H1 (cell line): ENCODE data around the gene MPP2. TPM values are rescaled to one million over a fixed set of nuclear protein-coding genes. Genes with fewer than 3 reads are reported as not detected.

Experiments used
- CTCF ChIA-PET: fragments of 300-600 bp; sonication (Branson Sonifier 250); formaldehyde crosslinking; loops from one replicate; lab custom pipeline; 2021; ENCODE audit not compliant: partially characterized antibody; lab: Charles Lee
- POLR2A ChIA-PET: fragments of 300-600 bp; sonication (Branson Sonifier 250); formaldehyde crosslinking; loops from one replicate; lab custom pipeline; 2021; ENCODE audit warnings: inconsistent platforms; ENCODE audit not compliant: partially characterized antibody; lab: Charles Lee
- DNase-seq, 2 experiments: peaks; one replicate each; pipeline versions ENCODE4 v3.0.0 to v3.0.0-alpha.2; 2010 to 2022; ENCODE audit warnings: low spot score in 2 of 2, low read depth in 1 of 2, mixed read lengths in 1 of 2
- FAIRE-seq: peaks from 2 replicates; lab custom pipeline; 2011; peaks lifted over from hg19 to GRCh38; lab: Jason Lieb, UNC
- H2AFZ ChIP-seq: 2 replicates; pipeline ENCODE4 v1.8.1; 2012; ENCODE audit warnings: low read length, inconsistent platforms
- H2AK5ac ChIP-seq: 2 replicates; pipeline ENCODE4 v1.6.1; 2013; ENCODE audit warnings: low read depth, low read length
- H2BK120ac ChIP-seq: replicated peaks from 2 replicates; pipeline ENCODE3; 2013; ENCODE audit warnings: low read depth, low read length, inconsistent platforms
- H2BK12ac ChIP-seq: 2 replicates; pipeline ENCODE4 v1.6.1; 2013; ENCODE audit warnings: low read depth, low read length
- H2BK15ac ChIP-seq: 2 replicates; pipeline ENCODE4 v1.6.1; 2013; ENCODE audit warnings: low read length
- H2BK20ac ChIP-seq: 2 replicates; pipeline ENCODE4 v1.6.1; 2013; ENCODE audit warnings: low read length
- H2BK5ac ChIP-seq: 2 replicates; pipeline ENCODE4 v1.6.1; 2013; ENCODE audit warnings: low read depth, low read length
- H3K14ac ChIP-seq: 2 replicates; pipeline ENCODE4 v1.6.1; 2013; ENCODE audit warnings: inconsistent platforms; ENCODE audit not compliant: insufficient read length
- H3K18ac ChIP-seq: 2 replicates; pipeline ENCODE4 v1.6.1; 2013; ENCODE audit warnings: low read length; ENCODE audit errors: extremely low read depth
- H3K23ac ChIP-seq: 2 replicates; pipeline ENCODE4 v1.6.1; 2013; ENCODE audit warnings: inconsistent platforms; ENCODE audit not compliant: insufficient read length
- H3K23me2 ChIP-seq: 2 replicates; pipeline ENCODE4 v1.6.1; 2013; ENCODE audit warnings: low read depth, low read length
- H3K27ac ChIP-seq: 2 replicates; pipeline ENCODE4 v1.6.1; 2011; ENCODE audit warnings: low read depth, low read length, inconsistent platforms
- H3K27me3 ChIP-seq, 4 experiments: replicated peaks in 1 of 4; 1 replicate in 1 of 4; 2 replicates in 3 of 4; pipeline versions ENCODE4 v1.6.1 to v1.8.1; 2011 to 2013; ENCODE audit warnings: low read length in 3 of 4, mild to moderate bottlenecking in 3 of 4, inconsistent platforms in 2 of 4, mixed read lengths in 2 of 4, moderate library complexity in 1 of 4; ENCODE audit not compliant: control insufficient read depth in 3 of 4, insufficient read depth in 3 of 4; ENCODE audit errors: extremely low read depth in 1 of 4
- H3K36me3 ChIP-seq, 4 experiments: 2 replicates each; pipeline versions ENCODE4 v1.6.1 to v1.8.1; 2011 to 2013; ENCODE audit warnings: mild to moderate bottlenecking in 4 of 4, low read length in 3 of 4, moderate library complexity in 2 of 4, control low read depth in 1 of 4, inconsistent platforms in 1 of 4; ENCODE audit not compliant: insufficient read depth in 4 of 4, control insufficient read depth in 2 of 4
- H3K4ac ChIP-seq: replicated peaks from 2 replicates; pipeline ENCODE3; 2013; ENCODE audit warnings: low read length, low read depth, mixed read lengths, inconsistent platforms; ENCODE audit not compliant: insufficient read length
- H3K4me1 ChIP-seq, 4 experiments: replicated peaks in 1 of 4; 1 replicate in 1 of 4; 2 replicates in 3 of 4; pipeline versions ENCODE4 v1.6.1 to v1.8.1; 2011 to 2013; ENCODE audit warnings: low read length in 3 of 4, inconsistent platforms in 2 of 4, mixed read lengths in 1 of 4; ENCODE audit not compliant: insufficient read depth in 4 of 4, control insufficient read depth in 3 of 4
- H3K4me2 ChIP-seq, 2 experiments: 2 replicates each; pipeline versions ENCODE4 v1.6.1 to v1.8.1; 2011 to 2013; ENCODE audit warnings: low read depth in 2 of 2, low read length in 2 of 2, control low read depth in 1 of 2, inconsistent platforms in 1 of 2, mild to moderate bottlenecking in 1 of 2; ENCODE audit not compliant: insufficient read depth in 1 of 2
- H3K4me3 ChIP-seq, 4 experiments: fragments of 200-600, 300-600 bp in 1 of 4; sonication (generic), shearing (Covaris generic), sonication (Bioruptor Twin) in 1 of 4; 2 replicates each; pipeline versions ENCODE4 v1.5.1 to v1.8.1; 2011 to 2016; ENCODE audit warnings: low read length in 4 of 4, low read depth in 3 of 4, control low read depth in 2 of 4, inconsistent platforms in 2 of 4, mild to moderate bottlenecking in 2 of 4, mixed read lengths in 1 of 4, moderate library complexity in 1 of 4; ENCODE audit not compliant: insufficient read depth in 2 of 4; ENCODE audit errors: extremely low read depth in 1 of 4
- H3K56ac ChIP-seq: replicated peaks from 2 replicates; pipeline ENCODE3; 2013; ENCODE audit warnings: low read depth, mild to moderate bottlenecking, mixed read lengths, low read length, inconsistent platforms; ENCODE audit not compliant: insufficient read length
- H3K79me1 ChIP-seq: 2 replicates; pipeline ENCODE4 v1.6.1; 2013; ENCODE audit warnings: low read depth, low read length, control low read depth
- H3K79me2 ChIP-seq, 2 experiments: 2 replicates each; pipeline versions ENCODE4 v1.6.1 to v1.8.1; 2012 to 2013; ENCODE audit warnings: low read length in 2 of 2, mild to moderate bottlenecking in 2 of 2, inconsistent platforms in 1 of 2; ENCODE audit not compliant: insufficient read depth in 2 of 2, control insufficient read depth in 1 of 2
- H3K9ac ChIP-seq, 4 experiments: replicated peaks in 1 of 4; 1 replicate in 1 of 4; 2 replicates in 3 of 4; pipeline versions ENCODE4 v1.6.1 to v1.8.1; 2011 to 2013; ENCODE audit warnings: low read depth in 3 of 4, low read length in 3 of 4, control low read depth in 2 of 4, mild to moderate bottlenecking in 2 of 4, moderate library complexity in 2 of 4, inconsistent platforms in 1 of 4; ENCODE audit errors: extremely low read depth in 1 of 4
- H3K9me3 ChIP-seq, 2 experiments: 2 replicates each; pipeline versions ENCODE4 v1.6.1 to v1.8.1; 2012 to 2013; ENCODE audit warnings: mild to moderate bottlenecking in 2 of 2, moderate library complexity in 2 of 2, control low read depth in 1 of 2, inconsistent platforms in 1 of 2, low read depth in 1 of 2, low read length in 1 of 2, mixed read lengths in 1 of 2; ENCODE audit not compliant: insufficient read depth in 2 of 2
- H4K20me1 ChIP-seq, 2 experiments: replicated peaks in 1 of 2; 2 replicates each; pipeline versions ENCODE3 to v1.8.1; 2011 to 2013; ENCODE audit warnings: inconsistent platforms in 2 of 2, low read length in 2 of 2, mild to moderate bottlenecking in 1 of 2; ENCODE audit not compliant: insufficient read depth in 2 of 2, control insufficient read depth in 1 of 2
- H4K5ac ChIP-seq: 2 replicates; pipeline ENCODE4 v1.6.1; 2013; ENCODE audit warnings: low read length, low read depth, mixed read lengths, inconsistent platforms; ENCODE audit not compliant: insufficient read length
- H4K8ac ChIP-seq: 2 replicates; pipeline ENCODE4 v1.8.0; 2013; ENCODE audit warnings: mild to moderate bottlenecking, moderate library complexity, low read length, inconsistent platforms; ENCODE audit not compliant: insufficient read depth; ENCODE audit errors: extremely low read depth
- H4K91ac ChIP-seq: replicated peaks from 2 replicates; pipeline ENCODE3; 2013; ENCODE audit warnings: low read length, mixed read lengths, inconsistent platforms; ENCODE audit not compliant: insufficient read length
- CTCF ChIP-seq, 3 experiments: IDR thresholded peaks; 1 replicate in 2 of 3; 2 replicates in 1 of 3; pipeline versions ENCODE4 v1.5.1 to v1.6.1; 2011; ENCODE audit warnings: low read length in 3 of 3, mild to moderate bottlenecking in 3 of 3, inconsistent platforms in 2 of 3, low read depth in 1 of 3, moderate library complexity in 1 of 3; ENCODE audit not compliant: insufficient read depth in 1 of 3; ENCODE audit errors: control extremely low read depth in 1 of 3
- RAD21 ChIP-seq, 2 experiments: IDR thresholded peaks in 1 of 2; conservative IDR thresholded peaks in 1 of 2; 2 replicates each; pipeline ENCODE4 v1.6.1; 2011; ENCODE audit warnings: low read depth in 2 of 2, low read length in 2 of 2, improper control_type of control experiment in 1 of 2, inconsistent platforms in 1 of 2, mild to moderate bottlenecking in 1 of 2, moderate library complexity in 1 of 2
- SP2 ChIP-seq: IDR thresholded peaks from 2 replicates; pipeline ENCODE4 v1.6.1; 2012; ENCODE audit warnings: mild to moderate bottlenecking, low read length, inconsistent platforms
- WGBS, 2 experiments: shearing (Covaris generic) in 1 of 2; methylation state at CpG; one replicate each; pipeline versions ENCODE4 v1.1.6 to v1.1.7; 2013 to 2015; ENCODE audit warnings: low lambda C conversion rate in 2 of 2, mixed read lengths in 2 of 2, inconsistent platforms in 1 of 2, low coverage in 1 of 2, missing lambda C conversion rate in 1 of 2; ENCODE audit not compliant: insufficient replicate concordance in 2 of 2, insufficient coverage in 1 of 2, insufficient read length in 1 of 2; ENCODE audit errors: extremely low coverage in 1 of 2, missing lambda C conversion rate in 1 of 2; 5-methylcytosine and 5-hydroxymethylcytosine counted together
- polyA plus RNA-seq, 7 experiments: library from polyadenylated mRNA; depleted of rRNA in 3 of 7; stranded (reverse) in 5 of 7; unstranded in 2 of 7; fragments of >200 nt in 5 of 7; fragments of 200-250 nt in 2 of 7; gene quantifications; 1 replicate in 5 of 7; 2 replicates in 1 of 7; 4 replicates in 1 of 7; pipeline versions ENCODE4 v1.2.1 to v1.2.3, GENCODE V29; 2011 to 2013; ENCODE audit warnings: missing spikeins in 2 of 7, mixed read lengths in 2 of 7
- total RNA-seq: library from RNA; stranded (reverse); fragmentation: NEBNext Ultra II Directional; extraction: Animal tissue kit (Norgen Biotek cat#: 25700); gene quantifications from 2 replicates; pipeline ENCODE4 v1.2.1, GENCODE V29; 2021

MPP2 gene
- total and polyA plus RNA-seq, 2 of the 8 experiments (the other 6 are each of a cell fraction or from before 2014, with no cell fraction given): 30.9 to 34.1 TPM

- no peaks in the 10 kb centered on the region for H3K79me2 ChIP-seq
- no peaks in the 10 kb centered on the region for H3K9me3 ChIP-seq
- no peak overlapping the region for H3K4me2 ChIP-seq
- peak overlapping the region; percentile 17 for H4K91ac ChIP-seq
- H2AFZ ChIP-seq: no peak overlapping the region
- no peaks in the 10 kb centered on the region for H4K20me1 ChIP-seq
- no peak overlapping the region for H4K5ac ChIP-seq
- no peak overlapping the region for H3K27ac ChIP-seq
- TF ChIP-seq RAD21 (IDR thresholded peaks at IDR 0.05 in 1 of 2, conservative IDR thresholded peaks at IDR 0.05 in 1 of 2; ENCODE audit: low read depth in 2 of 2, low read length in 2 of 2) (peak; percentile 59 to 74), SP2 (no peak), CTCF (IDR thresholded peaks at IDR 0.05; ENCODE audit: control extremely low read depth in 1 of 3, insufficient read depth in 1 of 3, low read depth in 1 of 3, low read length in 3 of 3) (peak; percentile 72 to 83 (median 75))
- TF ChIP-seq, all 59 proteins: peak for 2
- WGBS, 2 experiments: 63% methylated on average over 7 of the region's 7 CpGs; no CpG with 5 or more reads in 1 of the 2 experiments
- DNase-seq (peak in 1 of 2 experiments; percentile 83), FAIRE-seq (no peak)
- H2BK5ac ChIP-seq: no peak overlapping the region
- H3K27me3 ChIP-seq: peaks cover 1 to 29% (median 21%) of the 10 kb centered on the region in 4 experiments
- POLR2A ChIA-PET: interaction anchor here (1.0 to 1.3 kb wide), 2 partner anchors 17 to 67 kb away, joined by 3 read pairs; no protein-coding TSS in a partner anchor
- H3K4me3 ChIP-seq: no peak overlapping the region
- H2BK15ac ChIP-seq: peak overlapping the region; percentile 81; the same call in 1 of the 2 replicates
- peak overlapping the region; percentile 72; the same call in 1 of the 2 replicates for H2BK20ac ChIP-seq
- H4K8ac ChIP-seq: peak overlapping the region; percentile 51; the same call in 1 of the 2 replicates
- peaks cover 0 to 10% (median 5%) of the 10 kb centered on the region in 4 experiments; a peak in 6 of 7 replicates for H3K4me1 ChIP-seq
- no peak overlapping the region for H3K4ac ChIP-seq
- CTCF ChIA-PET: interaction anchor here (0.6 to 13.3 kb wide), 19 partner anchors 9 to 1145 kb away, joined by 3 to 416 read pairs (median 5); partner anchors contain the start of genes MPP2 and NAGS
- no peaks in the 10 kb centered on the region; the same call in 1 of the 2 replicates for H3K23me2 ChIP-seq
- no peak overlapping the region for H3K14ac ChIP-seq
- no peak overlapping the region for H2AK5ac ChIP-seq
- peak overlapping the region; percentile 60; the same call in 1 of the 2 replicates for H2BK12ac ChIP-seq
- no peak overlapping the region for H3K23ac ChIP-seq
- peak overlapping the region in 1 of 4 experiments; percentile 4; a peak in 1 of 7 replicates for H3K9ac ChIP-seq
- no peaks in the 10 kb centered on the region for H3K79me1 ChIP-seq
- no peak overlapping the region for H3K56ac ChIP-seq
- no peaks in the 10 kb centered on the region for H3K36me3 ChIP-seq
- H3K18ac ChIP-seq: no peak overlapping the region
- H2BK120ac ChIP-seq: no peak overlapping the region
These were observed 33.3 kb upstream of the MPP2 start for GRCh38 chr17:43940630-43941029.
